Eye (tissue), 1 donor: ENCODE results near the gene IL10RB.
"Not testable (repeated sequence)": the region's sequence is repeated elsewhere in the genome, so short reads cannot be mapped to it uniquely, and the experiment has no call there.

Experiments used
- DNase-seq: peaks from one replicate; pipeline ENCODE4 v3.0.0-alpha.2; 2015

The IL10RB gene

DNA sequence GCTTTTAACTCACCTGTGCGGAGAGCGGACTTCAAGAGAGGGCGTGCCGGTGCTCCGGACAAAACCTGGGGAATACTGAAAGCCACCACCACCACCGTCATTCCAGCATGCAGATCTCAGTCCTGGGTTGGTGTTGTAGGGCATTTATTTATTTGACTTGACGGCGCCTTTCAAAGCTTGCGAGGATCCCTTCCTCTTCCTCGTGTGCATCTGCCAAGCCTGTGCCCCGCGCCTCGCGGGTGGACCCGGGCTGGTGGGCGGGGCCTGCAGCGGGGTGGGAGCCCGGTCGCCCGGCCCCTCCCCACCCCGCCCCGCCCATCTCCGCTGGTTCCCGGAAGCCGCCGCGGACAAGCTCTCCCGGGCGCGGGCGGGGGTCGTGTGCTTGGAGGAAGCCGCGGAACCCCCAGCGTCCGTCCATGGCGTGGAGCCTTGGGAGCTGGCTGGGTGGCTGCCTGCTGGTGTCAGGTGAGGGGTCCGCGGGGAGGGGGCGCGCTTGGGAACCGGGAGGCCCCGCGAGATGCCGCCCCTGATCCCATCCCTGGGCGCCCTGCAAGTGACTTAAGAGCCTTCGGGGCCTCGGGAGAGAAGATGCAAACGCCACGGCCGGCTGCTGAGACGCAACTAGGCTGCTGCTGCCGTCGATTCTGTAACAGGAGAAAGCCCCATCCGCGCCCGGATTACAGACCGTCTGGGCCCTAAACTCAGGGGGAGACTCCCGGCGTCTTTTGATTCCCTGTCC lies at the start of gene IL10RB:
Gene IL10RB (plus strand): TSS at position 318 of the 739 bp plus-strand sequence. CDS start 99 bp downstream, at position 417.
- peak; percentile 88 for DNase-seq

DNA sequence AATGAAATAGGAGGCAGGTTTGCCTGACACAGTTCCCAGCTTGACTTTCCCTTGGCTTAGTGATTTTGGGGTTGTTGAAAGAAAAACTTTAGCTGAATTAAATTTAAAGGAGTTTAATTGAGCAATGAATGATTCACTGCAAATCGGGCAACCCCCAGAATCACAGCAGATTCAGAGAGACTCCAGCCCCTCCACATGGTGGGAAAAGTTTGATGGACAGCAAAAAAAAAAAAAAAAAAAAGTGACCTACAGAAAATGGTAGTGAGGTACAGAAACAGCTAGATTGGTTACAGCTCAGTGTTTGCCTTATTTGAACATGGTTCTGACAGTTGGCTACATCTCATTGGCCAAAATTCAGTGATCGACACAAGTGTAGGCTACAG lies 49.0 kb upstream of the IL10RB start:
- DNase-seq = no peak

DNA sequence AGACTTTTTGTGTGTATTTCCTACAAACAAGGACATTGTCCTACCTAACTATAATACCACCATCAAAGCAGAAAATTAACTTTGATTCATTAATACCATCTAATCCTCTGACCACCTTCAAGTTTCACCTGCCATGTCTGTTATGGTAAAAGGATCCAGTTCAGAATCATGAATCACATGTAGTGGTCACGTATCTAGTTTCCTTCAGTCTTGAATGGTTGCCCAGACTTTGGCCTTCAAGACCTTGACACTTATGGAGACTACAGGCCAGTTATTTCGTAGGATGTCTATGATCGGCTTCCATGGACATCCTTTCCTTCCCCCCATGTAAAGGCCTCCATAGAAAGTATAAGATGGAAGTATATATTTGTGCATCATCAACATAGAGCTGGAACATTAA lies 46.9 kb upstream of the IL10RB start:
- no peak for DNase-seq

- no peak for DNase-seq
Observed at GRCh38 chr21:33219954-33220353, 46.2 kb upstream of the IL10RB start.

GRCh38 chr21:33225376-33225775 lies 40.8 kb upstream of the IL10RB start:
- DNase-seq = not testable (repeated sequence)

DNA sequence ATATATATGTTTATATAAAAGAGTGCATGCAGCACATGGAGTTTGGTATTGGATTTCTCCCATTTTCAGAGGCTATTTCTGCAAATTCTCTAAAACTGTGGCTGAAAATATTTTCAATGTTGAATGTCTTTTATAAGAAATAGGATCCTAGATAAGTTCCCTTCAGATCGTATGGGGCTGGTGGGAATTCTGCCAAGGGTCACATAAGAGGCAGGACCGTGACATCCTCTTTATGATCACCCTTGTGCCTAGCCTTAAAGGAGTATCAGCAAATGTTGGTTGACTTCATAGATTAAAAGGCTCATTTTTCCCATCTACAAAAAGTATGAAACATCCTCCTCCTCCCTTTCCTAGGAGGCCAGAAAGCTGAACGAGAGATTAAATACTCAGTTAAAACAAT lies 37.7 kb upstream of the IL10RB start:
- no peak for DNase-seq

DNA sequence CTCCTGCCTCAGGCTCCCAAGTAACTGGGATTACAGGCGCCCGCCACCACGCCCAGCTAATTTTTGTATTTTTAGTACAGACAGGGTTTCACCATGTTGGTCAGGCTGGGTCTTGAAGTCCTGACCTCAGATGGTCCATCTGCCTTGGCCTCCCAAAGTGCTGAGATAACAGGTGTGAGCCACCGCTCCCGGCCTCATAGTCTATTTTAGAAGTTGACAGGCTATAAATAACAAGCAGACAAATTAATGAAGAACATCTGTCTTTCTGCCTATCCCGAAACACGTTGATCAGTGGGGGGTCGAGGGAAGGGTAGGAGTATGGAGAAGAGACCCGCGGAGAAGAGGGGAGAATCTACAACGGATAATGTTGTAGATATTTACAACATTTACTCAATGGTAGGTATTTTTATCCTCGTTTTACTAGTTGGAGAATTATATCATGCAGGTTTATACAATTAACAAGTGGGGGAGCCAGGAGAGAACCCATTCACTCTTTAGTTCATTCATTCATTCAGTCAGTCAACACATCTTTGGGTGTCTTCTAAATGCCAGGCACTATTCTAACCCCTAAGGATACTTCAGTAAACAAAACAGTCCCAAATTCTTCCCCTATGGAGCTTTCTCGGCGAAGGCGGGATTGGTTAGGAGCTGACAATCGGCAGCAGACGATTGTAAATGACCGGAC lies 36.9 kb upstream of the IL10RB start:
- DNase-seq = no peak

GRCh38 chr21:33229784-33230544 lies 36.2 kb upstream of the IL10RB start, which contains the start of gene IFNAR2:
Gene IFNAR2 (plus strand): TSS chr21:33229938. CDS start chr21:33241923, 11,985 bp downstream.
- peak; percentile 88 for DNase-seq

DNA sequence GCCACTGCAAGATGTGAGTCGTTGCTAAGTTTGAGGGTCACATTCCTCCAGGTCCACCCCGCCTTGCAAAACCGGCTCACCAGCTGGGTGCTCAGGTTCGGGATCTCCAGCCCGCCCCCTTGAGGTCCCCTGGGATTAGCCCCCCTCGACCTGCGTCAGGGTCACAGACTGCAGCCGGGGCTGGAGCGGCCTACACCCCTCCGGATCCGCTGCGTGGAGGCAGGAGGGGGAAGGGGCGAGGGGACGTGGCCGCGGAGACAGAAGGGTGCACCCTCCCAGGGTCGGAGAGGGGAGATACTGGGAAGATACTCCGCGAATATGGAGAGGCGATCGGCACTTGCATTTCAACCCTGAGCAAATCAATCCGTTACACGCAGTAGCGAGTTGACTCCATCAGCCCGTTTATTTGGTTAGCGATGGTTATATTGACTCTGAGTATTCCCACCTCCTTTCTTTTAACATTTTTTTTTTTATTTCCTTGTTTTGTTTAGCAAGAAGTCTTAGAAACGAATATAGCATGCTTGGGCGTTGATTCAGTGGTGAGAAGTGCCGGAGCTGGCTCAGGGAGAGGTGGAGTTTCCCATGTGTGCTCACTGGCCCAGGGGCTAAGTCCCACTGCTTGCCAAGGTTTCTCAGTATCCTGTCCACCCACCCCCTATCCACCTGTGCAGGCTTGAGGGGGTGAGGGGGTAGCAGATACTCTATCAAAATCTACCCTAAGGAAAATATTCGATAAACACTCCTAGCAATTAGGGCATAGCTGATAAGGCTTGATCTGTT lies 35.4 kb upstream of the IL10RB start:
- peak; percentile 81 for DNase-seq

- no peak for DNase-seq
Observed at GRCh38 chr21:33231526-33231925, 34.6 kb upstream of the IL10RB start.

GRCh38 chr21:33232291-33233034 lies 33.7 kb upstream of the IL10RB start:
- no peak for DNase-seq

- DNase-seq = no peak
Observed at GRCh38 chr21:33234635-33235520, 31.3 kb upstream of the IL10RB start.

DNA sequence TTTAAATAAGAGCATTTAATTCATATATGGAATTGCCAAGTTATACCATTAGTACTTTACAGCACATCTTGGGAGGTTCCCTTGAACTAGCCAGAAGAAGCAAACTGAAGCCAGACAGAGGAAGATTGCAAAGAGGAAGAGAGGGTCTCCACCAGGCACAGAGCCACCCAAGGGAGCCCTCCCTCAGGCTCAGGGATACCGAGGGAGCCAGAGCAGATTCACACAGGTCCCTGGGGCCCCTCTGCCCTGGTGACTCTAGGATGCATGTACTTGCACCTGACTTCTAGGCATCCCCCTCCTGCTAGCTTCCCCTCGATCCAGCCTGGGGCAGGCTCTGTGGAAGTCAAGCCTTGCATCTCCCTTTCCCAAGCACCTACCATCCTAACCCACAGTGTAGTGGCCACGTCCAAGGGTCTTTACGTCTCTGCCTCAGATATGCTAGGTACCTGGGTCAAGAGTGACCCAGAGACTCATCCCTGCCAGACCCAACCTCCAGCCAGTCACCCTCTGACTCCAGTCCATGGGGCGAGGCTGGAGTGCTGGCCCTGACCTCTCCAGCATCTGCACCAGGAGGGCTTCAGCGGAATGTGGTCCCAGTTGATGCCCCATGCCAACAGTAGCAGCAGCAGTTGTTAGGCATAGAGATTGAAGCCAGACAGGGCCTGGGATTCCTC lies 30.0 kb upstream of the IL10RB start:
- no peak for DNase-seq

DNA sequence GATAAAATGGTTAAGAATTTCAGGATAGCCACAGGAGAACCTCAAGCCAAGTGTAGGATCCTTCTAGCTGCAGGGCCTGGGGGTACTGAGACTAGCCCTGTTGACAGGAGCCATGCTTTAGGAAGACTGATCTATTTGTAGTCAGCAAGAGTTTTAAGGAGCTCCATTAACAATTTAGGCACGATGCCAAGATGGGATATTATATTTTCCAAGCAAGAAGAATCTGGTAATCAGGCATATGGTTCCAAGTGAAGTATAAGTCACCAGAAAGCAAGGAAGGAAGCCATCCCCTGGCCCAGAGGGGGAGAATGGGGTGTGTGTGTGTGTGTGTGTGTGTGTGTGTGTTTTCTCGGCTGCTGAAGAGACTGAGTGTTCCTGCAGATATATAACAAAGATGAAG lies 29.4 kb upstream of the IL10RB start:
- DNase-seq = peak; percentile 11

DNA sequence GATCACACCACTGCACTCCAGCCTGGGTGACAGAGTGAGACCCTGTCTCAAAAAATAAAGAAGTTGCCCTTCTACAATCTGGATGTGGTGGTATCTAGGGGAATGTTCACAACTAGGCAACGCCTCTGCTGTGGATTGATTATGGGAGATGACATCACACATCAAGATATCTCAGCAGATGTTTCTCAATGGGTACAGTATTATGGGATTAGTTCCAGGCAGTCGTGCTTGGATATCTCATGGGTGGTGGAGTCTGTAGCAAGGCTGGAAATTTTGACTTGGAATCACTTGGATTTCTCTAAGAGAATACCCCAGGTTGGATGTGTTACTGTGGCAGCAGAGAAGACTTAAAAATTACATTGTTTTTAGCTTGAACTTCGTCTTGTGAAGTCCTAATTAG lies 28.7 kb upstream of the IL10RB start:
- DNase-seq = no peak

GRCh38 chr21:33238146-33238545 lies 28.0 kb upstream of the IL10RB start:
- no peak for DNase-seq

GRCh38 chr21:33238565-33239255 lies 27.5 kb upstream of the IL10RB start:
- DNase-seq = no peak

DNA sequence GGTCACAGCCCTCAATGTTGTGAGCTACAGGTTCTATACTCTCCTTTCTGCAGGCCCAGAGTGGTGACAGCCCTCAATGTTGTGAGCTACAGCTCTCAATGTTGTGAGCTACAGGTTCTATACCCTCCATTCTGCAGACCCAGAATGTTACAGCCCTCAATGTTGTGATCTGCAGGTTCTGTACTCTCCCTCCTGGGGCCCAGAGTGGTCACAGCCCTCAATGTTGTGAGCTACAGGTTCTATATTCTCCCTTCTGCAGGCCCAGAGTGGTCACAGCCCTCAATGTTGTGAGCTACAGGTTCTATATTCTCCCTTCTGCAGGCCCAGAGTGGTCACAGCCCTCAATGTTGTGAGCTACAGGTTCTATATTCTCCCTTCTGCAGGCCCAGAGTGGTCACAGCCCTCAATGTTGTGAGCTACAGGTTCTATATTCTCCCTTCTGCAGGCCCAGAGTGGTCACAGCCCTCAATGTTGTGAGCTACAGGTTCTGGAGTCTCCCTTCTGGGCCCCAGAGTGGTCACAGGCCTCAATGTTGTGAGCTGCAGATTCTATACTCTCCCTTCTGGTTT lies 26.5 kb upstream of the IL10RB start:
- not testable (repeated sequence) for DNase-seq

DNA sequence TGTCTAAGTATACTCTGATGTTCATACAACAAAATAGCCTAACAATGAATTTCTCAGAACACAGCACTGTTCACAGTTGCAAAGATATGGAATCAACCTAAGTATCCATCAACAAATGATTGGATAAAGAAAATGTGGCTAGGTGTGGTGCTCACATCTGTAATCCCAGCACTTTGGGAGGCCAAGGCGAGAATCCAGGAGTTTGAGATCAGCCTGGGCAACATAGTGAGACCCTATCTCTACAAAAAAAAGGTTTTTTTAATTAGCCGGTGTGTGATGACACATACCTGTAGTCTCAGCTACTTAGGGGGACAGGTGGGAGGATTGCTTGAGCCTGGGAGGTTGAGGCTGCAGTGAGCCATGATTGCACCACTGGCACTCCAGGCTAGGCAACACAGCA lies 25.8 kb upstream of the IL10RB start:
- DNase-seq = no peak
